Astrocyte (in vitro differentiated cells and primary cell): ENCODE results near the gene ITFG2. TPM values are rescaled to one million over a fixed set of nuclear protein-coding genes. Genes with fewer than 3 reads are reported as not detected.
A peak's percentile ranks its signal among the peaks of the same experiment; 100 is the strongest.
"Not testable (repeated sequence)": the region's sequence is repeated elsewhere in the genome, so short reads cannot be mapped to it uniquely, and the experiment has no call there.

Experiments used
- DNase-seq: peaks from one replicate; pipeline ENCODE4 v3.0.0-alpha.2; 2010; ENCODE audit warnings: low read depth
- FAIRE-seq: peaks from 2 replicates; lab custom pipeline; 2011; peaks lifted over from hg19 to GRCh38; lab: Jason Lieb, UNC
- H2AFZ ChIP-seq: 2 replicates; pipeline ENCODE4 v1.6.0; 2012; ENCODE audit warnings: low read depth, low read length, inconsistent platforms
- H3K27ac ChIP-seq: 2 replicates; pipeline ENCODE4 v1.5.1; 2011; ENCODE audit warnings: low read depth, low read length, inconsistent platforms
- H3K27me3 ChIP-seq: 2 replicates; pipeline ENCODE4 v1.6.0; 2011; ENCODE audit warnings: low read length, inconsistent platforms; ENCODE audit not compliant: insufficient read depth
- H3K36me3 ChIP-seq: 2 replicates; pipeline ENCODE4 v1.5.1; 2011; ENCODE audit warnings: low read length, inconsistent platforms; ENCODE audit not compliant: insufficient read depth
- H3K4me1 ChIP-seq: 2 replicates; pipeline ENCODE4 v1.5.1; 2011; ENCODE audit warnings: low read length, inconsistent platforms; ENCODE audit not compliant: insufficient read depth
- H3K4me2 ChIP-seq: 2 replicates; pipeline ENCODE4 v1.6.0; 2012; ENCODE audit warnings: low read length, inconsistent platforms
- H3K4me3 ChIP-seq: 2 replicates; pipeline ENCODE4 v1.5.1; 2011; ENCODE audit warnings: low read depth, mild to moderate bottlenecking, low read length, inconsistent platforms; ENCODE audit not compliant: insufficient read depth
- H3K79me2 ChIP-seq: 2 replicates; pipeline ENCODE4 v1.6.0; 2012; ENCODE audit warnings: mild to moderate bottlenecking, low read length, inconsistent platforms; ENCODE audit not compliant: insufficient read depth
- H3K9ac ChIP-seq: 2 replicates; pipeline ENCODE4 v1.6.0; 2012; ENCODE audit warnings: mild to moderate bottlenecking, low read length, inconsistent platforms
- H3K9me3 ChIP-seq: 2 replicates; pipeline ENCODE4 v1.5.1; 2012; ENCODE audit warnings: low read depth, mild to moderate bottlenecking, low read length, inconsistent platforms; ENCODE audit not compliant: insufficient read depth
- H4K20me1 ChIP-seq: 2 replicates; pipeline ENCODE4 v1.6.0; 2012; ENCODE audit warnings: low read length, inconsistent platforms; ENCODE audit not compliant: insufficient read depth
- H3K27ac Mint-ChIP-seq: one replicate; pipeline ENCODE4 v1.8.0; 2021; ENCODE audit warnings: mild to moderate bottlenecking, mixed read lengths; ENCODE audit not compliant: unreplicated experiment
- H3K27me3 Mint-ChIP-seq: one replicate; pipeline ENCODE4 v1.8.0; 2021; ENCODE audit warnings: low read depth, mixed read lengths; ENCODE audit not compliant: unreplicated experiment
- H3K36me3 Mint-ChIP-seq: one replicate; pipeline ENCODE4 v1.8.0; 2021; ENCODE audit warnings: low read depth, mixed read lengths; ENCODE audit not compliant: unreplicated experiment
- H3K4me1 Mint-ChIP-seq: one replicate; pipeline ENCODE4 v1.8.0; 2021; ENCODE audit warnings: low read depth, mixed read lengths; ENCODE audit not compliant: unreplicated experiment
- H3K4me3 Mint-ChIP-seq: one replicate; pipeline ENCODE4 v1.8.0; 2021; ENCODE audit warnings: mild to moderate bottlenecking, moderate library complexity, mixed read lengths; ENCODE audit not compliant: unreplicated experiment
- H3K9me3 Mint-ChIP-seq: one replicate; pipeline ENCODE4 v1.8.0; 2021; ENCODE audit warnings: mild to moderate bottlenecking, mixed read lengths; ENCODE audit not compliant: unreplicated experiment
- CTCF ChIP-seq: IDR thresholded peaks from 2 replicates; pipeline ENCODE4 v1.5.1; 2011; ENCODE audit warnings: low read depth, mild to moderate bottlenecking, inconsistent platforms, low read length, moderate library complexity; ENCODE audit not compliant: insufficient read depth
- EZH2 ChIP-seq: IDR thresholded peaks from 2 replicates; pipeline ENCODE4 v1.6.1; 2012; ENCODE audit warnings: mild to moderate bottlenecking, low read length, inconsistent platforms; ENCODE audit not compliant: insufficient read depth
- total RNA-seq: library from RNA; stranded (reverse); gene quantifications from 2 replicates; pipeline ENCODE4 v1.2.1, GENCODE V29; 2021

The ITFG2 gene
- total RNA-seq, 1 donor from 2014 or later, result 20.2 TPM

GRCh38 chr12:2864198-2864597 is 51.7 kb downstream of the ITFG2 start:
- Mint-ChIP-seq H3K27ac (no peak overlapping the region), H3K27me3 (no peaks in the 10 kb centered on the region), H3K4me3 (no peak overlapping the region), H3K4me1 (peaks cover 5% of the 10 kb centered on the region), H3K9me3 (no peaks in the 10 kb centered on the region), H3K36me3 (no peaks in the 10 kb centered on the region)
- H3K79me2 ChIP-seq, result no peaks in the 10 kb centered on the region
- H3K9ac ChIP-seq, result no peak overlapping the region
- TF ChIP-seq CTCF, result no peak
- no peak for TF ChIP-seq EZH2
- no peak overlapping the region for H3K4me2 ChIP-seq
- no peak overlapping the region for H3K4me3 ChIP-seq
- no peak overlapping the region for H2AFZ ChIP-seq
- no peak overlapping the region for H3K27ac ChIP-seq
- H4K20me1 ChIP-seq, result no peaks in the 10 kb centered on the region
- no peaks in the 10 kb centered on the region for H3K27me3 ChIP-seq
- peaks cover 23% of the 10 kb centered on the region for H3K36me3 ChIP-seq
- no peaks in the 10 kb centered on the region for H3K4me1 ChIP-seq
- FAIRE-seq, result no peak
- H3K9me3 ChIP-seq, result no peaks in the 10 kb centered on the region
- DNase-seq, result no peak

- peak; percentile 53 for DNase-seq
- H3K4me3 ChIP-seq, H3K9me3 Mint-ChIP-seq, H3K4me1 ChIP-seq, H4K20me1 ChIP-seq, H3K4me1 Mint-ChIP-seq, H3K4me3 Mint-ChIP-seq, H2AFZ ChIP-seq, H3K9ac ChIP-seq, H3K36me3 Mint-ChIP-seq, H3K9me3 ChIP-seq, H3K27me3 Mint-ChIP-seq, H3K27me3 ChIP-seq, H3K27ac ChIP-seq: not testable (repeated sequence)
- H3K27ac Mint-ChIP-seq, result peak overlapping the region; percentile 14
- Histone ChIP-seq H3K79me2 (peaks cover 24% of the 10 kb centered on the region), H3K4me2 (peak overlapping the region; percentile 23), H3K36me3 (peaks cover 25% of the 10 kb centered on the region)
- peak; percentile 54 for FAIRE-seq
Measured at GRCh38 chr12:2868986-2869632, 56.6 kb downstream of the ITFG2 start.

Other genes with a start within 250 kb of the ITFG2 start
- gene FKBP4, start 17.7 kb upstream of the ITFG2 start, total RNA-seq, result 63.2 and 68.7 TPM in 2 replicates
- not detected in 2 replicates for gene NRIP2, start 22.4 kb downstream of the ITFG2 start, total RNA-seq
- not detected in 2 replicates for gene TEX52, start 44.4 kb downstream of the ITFG2 start, total RNA-seq
- 3.9 and 7.1 TPM in 2 replicates for gene FOXM1, start 64.5 kb downstream of the ITFG2 start, total RNA-seq
- 15.0 and 15.6 TPM in 2 replicates for gene RHNO1, start 64.6 kb downstream of the ITFG2 start, total RNA-seq
- 23.6 and 26.4 TPM in 2 replicates for gene TULP3, start 78.2 kb downstream of the ITFG2 start, total RNA-seq
- gene TEAD4, start 146.7 kb downstream of the ITFG2 start, total RNA-seq, result 13.0 and 19.1 TPM in 2 replicates